Activated T-helper 9 cell treated with anti-CD3 and anti-CD28 coated beads, Interleukin-2, amount 50 U/mL, for 16 hours (primary cell): ENCODE data around the gene SERPINH1.

ENCODE experiments used
- DNase-seq: peaks from one replicate; pipeline ENCODE4 v3.0.0-alpha.2; 2020; ENCODE audit warnings: low read depth

Gene SERPINH1

DNA sequence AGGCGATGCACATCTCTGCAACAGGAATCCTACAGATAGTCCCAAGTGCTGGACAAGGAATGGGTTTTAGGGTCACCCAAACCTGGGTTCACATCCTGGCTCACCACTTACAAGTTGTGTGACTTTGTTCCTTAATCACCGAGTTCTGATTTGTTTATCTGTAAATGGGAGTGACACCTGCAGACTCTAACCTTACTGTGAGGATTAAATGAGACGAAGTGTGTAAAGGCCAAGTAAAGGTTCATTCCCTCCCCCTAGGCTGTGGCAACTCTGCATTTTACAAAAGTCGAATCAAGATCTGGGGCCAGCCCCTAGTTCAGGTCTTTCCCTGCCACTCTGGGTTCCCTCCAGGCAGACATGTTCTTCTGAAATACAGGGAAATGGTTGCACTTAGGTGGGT lies 34.9 kb downstream of the SERPINH1 start:
- no peak for DNase-seq

DNA sequence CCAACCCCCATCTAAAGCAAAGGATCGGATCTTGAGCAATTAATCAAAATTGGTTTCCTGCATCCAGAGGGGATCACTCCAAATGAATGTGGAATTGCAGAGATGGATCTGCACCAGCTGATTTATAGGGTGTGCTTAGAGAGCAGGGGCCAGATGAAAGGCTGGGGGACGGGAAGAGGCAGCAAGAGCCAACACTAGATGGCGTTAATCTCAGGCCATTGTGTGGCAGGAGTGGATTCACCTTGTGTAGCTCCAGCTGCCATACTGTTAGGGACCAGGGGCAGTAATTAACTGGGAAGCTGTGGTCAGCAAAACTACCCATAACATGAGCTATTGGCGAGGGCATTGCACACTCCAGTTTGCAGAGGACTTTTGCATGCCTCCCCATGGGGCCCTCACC lies 35.6 kb downstream of the SERPINH1 start:
- no peak for DNase-seq

DNA sequence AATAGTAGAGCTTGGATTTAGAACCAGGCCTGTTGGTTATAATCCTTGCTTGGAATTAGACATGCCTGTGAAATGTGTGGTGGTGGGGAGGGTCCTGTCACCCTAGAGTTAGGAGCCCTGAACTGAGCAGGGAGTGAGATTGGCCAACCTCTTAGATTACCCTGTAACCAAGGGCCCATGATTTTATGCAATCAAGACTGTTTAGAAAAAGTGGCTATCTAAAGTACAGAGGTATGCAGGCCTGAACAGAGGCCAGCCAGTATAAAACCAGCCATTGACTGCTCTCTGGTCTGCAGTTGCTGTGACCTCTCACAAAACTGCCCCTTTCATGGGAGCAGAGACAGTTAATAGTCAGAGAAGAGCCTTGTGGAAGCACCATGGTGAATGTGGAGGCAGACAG lies 36.2 kb downstream of the SERPINH1 start:
- no peak for DNase-seq

DNA sequence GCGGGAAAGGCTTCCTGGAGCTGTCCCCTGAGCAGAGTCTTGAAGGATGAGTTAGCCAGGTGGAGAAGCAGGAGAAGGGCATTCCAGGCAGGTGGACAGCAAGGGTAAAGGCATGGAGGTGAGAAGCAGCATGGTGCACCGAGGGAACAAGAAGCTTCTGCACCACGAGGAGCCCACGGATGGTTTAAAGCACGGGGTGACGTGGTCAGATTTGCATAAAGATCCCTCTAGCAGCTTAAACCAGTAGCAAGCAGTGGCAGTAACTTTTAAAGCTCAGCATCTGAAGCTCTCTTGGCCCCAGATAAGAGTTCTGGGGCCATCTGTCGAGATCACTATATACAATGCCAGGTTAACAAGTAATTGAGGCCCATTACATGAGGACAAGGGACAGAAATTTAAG lies 36.8 kb downstream of the SERPINH1 start:
- no peak for DNase-seq

DNA sequence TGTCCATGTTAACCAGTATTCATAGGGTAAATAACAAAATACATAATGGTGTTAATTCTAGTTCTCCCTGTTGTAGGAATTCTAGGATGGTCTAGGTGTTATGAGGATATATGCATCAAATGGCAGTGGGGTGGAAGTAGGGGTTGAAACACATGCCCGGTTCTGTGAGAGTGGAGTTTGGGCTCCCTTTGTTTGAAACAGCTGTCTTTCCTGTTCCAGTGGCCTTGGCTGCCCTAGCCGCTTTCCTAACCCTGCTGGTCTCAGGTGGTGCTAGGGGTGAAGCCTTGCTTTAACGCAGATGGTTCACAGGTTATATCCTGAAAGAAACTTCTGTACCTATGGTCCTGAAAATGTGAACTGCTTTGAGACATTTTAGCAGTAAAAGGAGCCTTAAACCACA lies 38.3 kb downstream of the SERPINH1 start:
- DNase-seq, result no peak

DNA sequence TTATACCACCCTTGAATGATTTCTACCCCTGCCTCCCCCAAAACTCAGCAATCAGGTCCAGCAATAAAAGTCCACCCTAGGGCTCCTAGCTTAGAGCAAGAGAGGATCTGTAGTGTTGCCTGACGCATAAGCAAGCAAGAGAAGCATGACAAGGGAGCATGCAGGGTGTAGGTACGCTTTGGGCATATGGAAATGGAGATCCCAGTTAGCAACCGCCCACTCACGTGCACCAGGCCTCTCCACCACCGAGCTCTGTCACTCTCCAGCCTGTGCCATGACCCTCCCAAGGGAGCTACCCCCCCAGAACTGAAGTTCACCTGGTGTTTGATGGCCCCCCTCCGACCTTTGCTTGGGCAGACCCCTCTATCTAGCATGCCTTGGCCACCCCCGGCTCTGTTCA lies 39.4 kb downstream of the SERPINH1 start:
- no peak for DNase-seq

DNA sequence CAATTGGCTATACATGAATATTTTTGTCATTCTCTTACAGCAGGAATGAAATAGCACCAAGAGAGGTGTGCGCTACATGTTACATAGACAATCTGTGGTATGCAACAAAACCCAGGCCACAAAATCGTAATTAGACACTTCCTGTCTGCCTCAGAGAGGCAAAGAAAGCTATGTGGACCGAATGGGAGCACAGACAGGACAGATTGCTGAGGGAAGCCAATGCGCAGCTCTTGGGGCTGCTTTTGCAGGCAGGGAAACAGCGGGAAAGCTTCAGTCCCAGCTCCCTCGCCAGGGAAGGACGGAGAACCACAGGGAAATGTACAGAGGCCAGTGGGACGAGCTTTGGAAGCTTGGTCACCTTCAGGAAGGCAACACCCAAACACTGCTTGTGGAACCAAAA lies 40.9 kb downstream of the SERPINH1 start:
- DNase-seq, result no peak

DNA sequence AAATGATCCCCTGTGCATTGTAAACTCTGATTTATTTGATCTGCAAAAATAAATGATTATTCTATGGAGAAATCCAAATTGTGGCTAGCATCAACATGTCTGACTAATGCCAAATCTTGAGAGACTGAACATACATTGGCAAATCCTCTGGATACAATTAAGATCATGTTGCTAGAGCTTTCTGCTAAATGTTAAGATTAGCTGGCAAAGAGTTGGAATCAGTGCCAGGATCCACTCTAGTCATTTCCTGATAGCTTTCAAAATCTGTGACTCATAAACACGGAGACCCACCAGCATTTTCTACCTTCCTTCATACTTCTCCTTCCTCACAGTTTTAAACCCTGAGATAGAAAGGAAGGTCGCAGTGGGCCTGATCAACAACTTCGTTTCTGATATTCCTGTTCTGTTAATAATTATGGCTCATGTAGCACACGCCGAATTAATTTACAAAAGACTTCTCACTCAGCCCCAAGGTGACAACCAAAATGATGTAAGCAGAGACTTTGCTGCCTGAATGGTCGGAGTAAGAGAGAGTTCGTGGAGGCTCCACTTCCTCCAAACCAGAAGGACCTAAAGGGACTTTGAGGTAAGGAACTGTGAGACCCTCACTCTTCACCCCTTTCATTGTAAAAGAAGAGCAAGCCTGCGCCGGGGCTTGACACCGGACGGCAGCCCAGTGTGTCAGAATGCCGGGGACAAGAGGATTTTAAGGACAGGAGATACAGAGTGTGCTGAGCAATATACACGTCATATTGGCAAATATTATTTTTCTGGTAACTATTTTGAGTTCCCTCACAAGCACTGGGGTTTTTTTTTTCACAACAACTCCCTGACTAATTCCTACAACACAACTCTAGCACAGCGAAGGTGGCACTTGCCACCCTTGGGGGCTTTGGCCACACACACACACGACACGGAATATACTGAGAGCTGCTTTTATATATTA lies 42.0 kb downstream of the SERPINH1 start:
- DNase-seq, result no peak

DNA sequence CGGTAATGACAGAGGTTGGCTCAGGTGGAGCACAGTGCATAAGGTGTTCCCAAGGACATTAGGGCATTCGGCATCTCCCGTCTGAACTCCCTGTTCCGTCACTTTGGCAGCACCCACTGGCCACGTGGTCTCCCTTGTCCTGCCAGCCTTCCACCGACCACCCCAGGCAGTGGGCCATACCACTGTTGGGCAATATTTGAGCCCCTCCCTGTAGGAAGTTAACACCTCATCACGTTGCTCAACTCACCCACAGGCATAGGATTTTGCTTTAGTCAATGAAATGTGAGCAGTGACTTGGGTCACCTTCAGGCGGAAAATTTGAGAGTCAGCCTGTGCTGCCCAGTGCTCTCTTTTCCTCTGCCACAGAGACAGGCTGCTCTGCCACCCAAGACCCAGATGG lies 44.0 kb downstream of the SERPINH1 start:
- DNase-seq, result no peak

DNA sequence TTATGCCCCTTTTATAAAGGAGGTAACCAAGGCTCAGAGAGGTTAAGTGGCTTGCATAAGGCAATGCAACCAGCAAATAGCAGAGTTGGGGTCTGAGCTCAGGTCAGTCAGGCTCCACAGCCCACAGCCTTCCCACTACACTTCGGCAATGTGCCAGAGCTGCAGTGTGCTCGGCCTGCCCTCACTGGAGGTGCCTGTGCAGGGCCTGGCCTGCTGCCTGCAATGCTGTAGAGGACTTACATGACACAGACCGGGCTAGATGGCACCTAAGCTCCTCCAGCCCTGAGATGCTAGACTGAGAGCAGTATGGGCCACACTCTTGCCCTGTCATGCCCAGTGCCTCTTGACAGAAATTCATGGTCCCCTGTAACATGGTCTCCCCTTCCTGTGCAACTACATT lies 49.8 kb downstream of the SERPINH1 start:
- no peak for DNase-seq

DNA sequence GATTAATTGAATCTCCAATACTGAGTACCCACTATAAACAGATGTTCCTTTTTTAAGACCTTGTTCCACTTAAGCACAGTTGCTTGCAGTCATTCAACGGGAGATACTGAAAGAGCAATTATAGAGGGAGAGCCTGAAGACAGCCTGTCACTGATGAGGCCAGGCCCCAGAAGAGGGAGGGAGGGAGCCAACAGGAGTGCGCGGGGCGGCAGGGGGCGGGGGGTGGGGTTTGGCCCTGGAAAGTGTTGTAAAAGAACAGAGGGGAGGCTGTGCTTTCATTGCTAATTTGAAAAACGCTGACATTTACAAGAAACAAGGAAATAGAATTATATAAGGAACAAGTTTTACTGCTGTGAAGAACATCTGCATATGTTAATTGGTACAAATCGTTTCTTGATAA lies 53.7 kb downstream of the SERPINH1 start:
- DNase-seq, result no peak

DNA sequence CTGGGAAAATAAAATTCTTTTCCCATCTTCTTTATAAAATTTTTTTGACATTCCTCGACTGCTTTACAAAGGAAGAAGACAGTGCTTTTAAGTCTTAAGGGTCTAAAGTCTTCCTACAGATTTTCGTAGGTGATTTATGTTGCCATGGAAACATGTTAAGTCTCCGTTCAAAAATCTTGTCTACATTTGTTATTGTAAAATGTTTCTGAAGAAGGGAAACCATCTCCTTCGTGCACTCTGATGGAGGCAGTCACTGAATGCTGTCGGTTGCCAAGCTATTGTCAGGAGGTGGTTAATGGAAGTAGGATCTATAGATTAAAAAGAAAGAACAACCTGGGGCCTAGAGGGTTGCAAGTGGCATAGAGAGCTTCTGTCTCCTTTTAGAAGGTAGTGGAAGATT lies 54.2 kb downstream of the SERPINH1 start:
- no peak for DNase-seq
